Endothelial cell of umbilical vein (primary cell): ENCODE data around the gene CD44. TPM values are rescaled to one million over a fixed set of nuclear protein-coding genes. Genes with fewer than 3 reads are reported as not detected.

ENCODE experiments used
- BruUV-seq: library from RNA; stranded (reverse); fragments of 400-500 nt; replicated peaks from 2 replicates; lab custom pipeline; 2021; lab: Mats Ljungman, UMichigan
- CTCF ChIA-PET: fragments of 300-600, 350-600 bp; sonication (Branson Sonifier 250); formaldehyde crosslinking; loops from one replicate; lab custom pipeline; 2021; ENCODE audit warnings: antibody characterized with exemption, inconsistent platforms; lab: Charles Lee
- POLR2A ChIA-PET: fragments of 300-600, 350-600 bp; sonication (Branson Sonifier 250); formaldehyde crosslinking; loops from one replicate; lab custom pipeline; 2021; ENCODE audit warnings: antibody characterized with exemption, inconsistent platforms; lab: Charles Lee
- DNase-seq: peaks from one replicate; pipeline ENCODE4 v3.0.0-alpha.2; 2011; ENCODE audit warnings: low read depth, low spot score
- FAIRE-seq: peaks from 2 replicates; lab custom pipeline; 2011; peaks lifted over from hg19 to GRCh38; lab: Jason Lieb, UNC
- H2AFZ ChIP-seq: 2 replicates; pipeline ENCODE4 v1.6.0; 2012; ENCODE audit warnings: low read depth, low read length, control low read depth, inconsistent platforms
- H3K27ac ChIP-seq: 2 replicates; pipeline ENCODE4 v1.5.1; 2011; ENCODE audit warnings: low read depth, mild to moderate bottlenecking, control low read depth, low read length, moderate library complexity; ENCODE audit not compliant: insufficient read depth
- H3K27me3 ChIP-seq, 2 experiments: 2 replicates each; pipeline versions ENCODE4 v1.6.0 to v1.6.1; 2011; ENCODE audit warnings: low read length in 2 of 2, mixed read lengths in 1 of 2; ENCODE audit not compliant: control insufficient read depth in 2 of 2, insufficient read depth in 2 of 2
- H3K36me3 ChIP-seq, 2 experiments: 2 replicates in 1 of 2; 3 replicates in 1 of 2; pipeline ENCODE4 v1.5.1; 2011; ENCODE audit warnings: low read length in 2 of 2, mild to moderate bottlenecking in 1 of 2, moderate library complexity in 1 of 2; ENCODE audit not compliant: control insufficient read depth in 2 of 2, insufficient read depth in 2 of 2; ENCODE audit errors: extremely low read depth in 1 of 2
- H3K4me1 ChIP-seq: 3 replicates; pipeline ENCODE4 v1.5.1; 2011; ENCODE audit warnings: mild to moderate bottlenecking, low read length; ENCODE audit not compliant: control insufficient read depth, insufficient read depth; ENCODE audit errors: extremely low read depth
- H3K4me2 ChIP-seq: 2 replicates; pipeline ENCODE4 v1.6.1; 2011; ENCODE audit warnings: low read length, control low read depth, mixed read lengths; ENCODE audit not compliant: insufficient read depth
- H3K4me3 ChIP-seq, 3 experiments: fragments of 200-600 bp in 1 of 3; sonication (generic), shearing (Covaris generic) in 1 of 3; replicated peaks in 1 of 3; 2 replicates each; pipeline ENCODE4 v1.5.1; 2011 to 2016; ENCODE audit warnings: control low read depth in 3 of 3, low read length in 3 of 3, mild to moderate bottlenecking in 2 of 3, inconsistent platforms in 1 of 3, low read depth in 1 of 3, moderate library complexity in 1 of 3; ENCODE audit not compliant: insufficient read depth in 1 of 3
- H3K79me2 ChIP-seq: 2 replicates; pipeline ENCODE4 v1.6.0; 2012; ENCODE audit warnings: low read length, inconsistent platforms; ENCODE audit not compliant: control insufficient read depth, insufficient read depth
- H3K9ac ChIP-seq: replicated peaks from 2 replicates; pipeline ENCODE3; 2011; ENCODE audit warnings: low read length, control low read depth; ENCODE audit not compliant: insufficient read depth; ENCODE audit errors: extremely low read depth
- H3K9me1 ChIP-seq: replicated peaks from 3 replicates; pipeline ENCODE4 v1.6.0; 2011; ENCODE audit warnings: mild to moderate bottlenecking, low read length; ENCODE audit not compliant: control insufficient read depth, insufficient read depth; ENCODE audit errors: extremely low read depth
- H3K9me3 ChIP-seq: replicated peaks from 2 replicates; pipeline ENCODE4 v1.5.1; 2012; ENCODE audit warnings: low read length, inconsistent platforms; ENCODE audit not compliant: control insufficient read depth, insufficient read depth
- H4K20me1 ChIP-seq: replicated peaks from 2 replicates; pipeline ENCODE3; 2011; ENCODE audit warnings: mild to moderate bottlenecking, low read length; ENCODE audit not compliant: control insufficient read depth, insufficient read depth; ENCODE audit errors: extremely low read depth
- EZH2 ChIP-seq: IDR thresholded peaks from 2 replicates; pipeline ENCODE4 v1.6.1; 2012; ENCODE audit warnings: borderline replicate concordance, low read depth, mild to moderate bottlenecking, moderate library complexity, low read length, inconsistent platforms; ENCODE audit not compliant: severe bottlenecking
- FOS ChIP-seq: IDR thresholded peaks from 2 replicates; pipeline ENCODE4 v1.6.1; 2011; ENCODE audit warnings: mild to moderate bottlenecking, low read length, moderate library complexity, borderline replicate concordance; ENCODE audit not compliant: insufficient read depth
- GATA2 ChIP-seq: IDR thresholded peaks from 2 replicates; pipeline ENCODE4 v1.7.0; 2011; ENCODE audit warnings: low read depth, mild to moderate bottlenecking, moderate library complexity, mixed read lengths, low read length; ENCODE audit not compliant: insufficient read length, insufficient read depth
- JUN ChIP-seq: IDR thresholded peaks from 2 replicates; pipeline ENCODE4 v1.6.1; 2011; ENCODE audit warnings: borderline replicate concordance, low read depth; ENCODE audit not compliant: insufficient read length, insufficient read depth
- MYC ChIP-seq: IDR thresholded peaks from one replicate; pipeline ENCODE4 v1.6.1; 2011; ENCODE audit warnings: mild to moderate bottlenecking, low read depth, low read length
- POLR2A ChIP-seq: IDR thresholded peaks from 2 replicates; pipeline ENCODE4 v1.6.1; 2012; ENCODE audit warnings: low read depth, mild to moderate bottlenecking, control low read depth, low read length
- POLR2AphosphoS5 ChIP-seq: IDR thresholded peaks from 2 replicates; pipeline ENCODE4 v1.6.1; 2012; ENCODE audit warnings: low read depth, mild to moderate bottlenecking, control low read depth, low read length, moderate library complexity; ENCODE audit not compliant: insufficient read depth
- dilution Hi-C: fragments of 300-500 bp; cut with MboI; formaldehyde crosslinking; loops from one replicate; pipeline ENCODE4 v1.15.0; 2019; ENCODE audit warnings: low sequenced_read_pairs; ENCODE audit not compliant: extremely low pct_ligation_motif_present
- intact Hi-C: fragments of 100-400 bp; cut with micrococcal nuclease; formaldehyde crosslinking; loops from one replicate; pipeline ENCODE4 v1.10.0; 2022
- polyA plus RNA-seq, 4 experiments: library from polyadenylated mRNA; depleted of rRNA in 3 of 4; stranded (reverse) in 3 of 4; unstranded in 1 of 4; fragments of >200 nt; gene quantifications; 2 replicates each; pipeline versions ENCODE4 v1.2.1 to v1.2.3, GENCODE V29; 2011 to 2012; ENCODE audit warnings: missing spikeins in 1 of 4
- total RNA-seq: library from RNA; stranded (reverse); gene quantifications from 2 replicates; pipeline ENCODE4 v1.2.3, GENCODE V29; 2021
- TF ChIP-seq, protein P1 (sequence below): IDR thresholded peaks from 2 replicates; pipeline ENCODE4 v1.6.1; 2011; ENCODE audit not compliant: insufficient read depth, insufficient read length
- TF ChIP-seq, protein P2 (sequence below), 2 donors: IDR thresholded peaks; 1 replicate in 1 of 2; 2 replicates in 1 of 2; pipeline ENCODE4 v1.5.1; 2011; ENCODE audit warnings: low read length in 2 of 2, mild to moderate bottlenecking in 2 of 2, moderate library complexity in 2 of 2, control low read depth in 1 of 2, inconsistent platforms in 1 of 2, low read depth in 1 of 2; ENCODE audit not compliant: insufficient read depth in 1 of 2; ENCODE audit errors: extremely low read depth in 1 of 2

The CD44 gene
- total and polyA plus RNA-seq, 2 donors (not counting 3 experiments of a cell fraction or from before 2014, with no cell fraction given), result 25.5 to 26.3 TPM

DNA sequence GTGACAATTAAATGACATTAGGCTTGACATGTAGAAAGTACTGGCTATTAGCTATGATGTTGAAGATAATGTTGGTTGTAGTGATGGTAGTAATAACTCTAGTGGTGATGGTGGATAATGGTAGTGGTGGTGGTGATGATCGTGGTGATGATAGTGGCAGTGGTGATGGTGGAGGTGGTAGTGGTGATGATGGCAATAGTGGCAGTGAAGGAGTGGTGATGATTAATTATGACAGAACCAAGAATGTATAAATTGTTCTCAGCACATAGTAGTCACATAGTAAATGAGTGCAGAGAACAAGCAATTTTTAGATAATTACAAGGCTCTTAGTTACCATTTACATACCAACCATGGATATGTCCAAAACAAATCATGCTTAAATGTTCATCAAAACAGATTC, 5.3 kb upstream of the CD44 start:
- H3K9me3 ChIP-seq, result no peaks in the 10 kb centered on the region
- no TSS peak for BruUV-seq
- peaks cover 2% of the 10 kb centered on the region for H3K79me2 ChIP-seq
- intact Hi-C loops, result no loop called here
- no peak overlapping the region for H3K4me3 ChIP-seq
- H3K27ac ChIP-seq, result no peak overlapping the region
- CTCF ChIA-PET, result interaction anchor here (0.6 kb wide), 1 partner anchor 59 kb away, joined by 3 read pairs; no protein-coding TSS in a partner anchor
- POLR2A ChIA-PET, result no interaction called here
- FAIRE-seq (no peak), DNase-seq (no peak)
- H3K27me3 ChIP-seq, result peaks cover 3 to 9% of the 10 kb centered on the region in 2 experiments
- H2AFZ ChIP-seq, result no peak overlapping the region
- H3K4me2 ChIP-seq, result no peak overlapping the region
- no peaks in the 10 kb centered on the region for H4K20me1 ChIP-seq
- no peaks in the 10 kb centered on the region for H3K9me1 ChIP-seq
- H3K9ac ChIP-seq, result no peak overlapping the region
- peaks cover 4% of the 10 kb centered on the region for H3K4me1 ChIP-seq
- dilution Hi-C loops, result no loop called here
- TF ChIP-seq POLR2A (no peak), POLR2AphosphoS5 (no peak), MYC (no peak), EZH2 (no peak), GATA2 (no peak), JUN (no peak), FOS (no peak)
- TF ChIP-seq, protein P1, sequence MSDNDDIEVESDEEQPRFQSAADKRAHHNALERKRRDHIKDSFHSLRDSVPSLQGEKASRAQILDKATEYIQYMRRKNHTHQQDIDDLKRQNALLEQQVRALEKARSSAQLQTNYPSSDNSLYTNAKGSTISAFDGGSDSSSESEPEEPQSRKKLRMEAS, result no peak
- TF ChIP-seq, protein P2, sequence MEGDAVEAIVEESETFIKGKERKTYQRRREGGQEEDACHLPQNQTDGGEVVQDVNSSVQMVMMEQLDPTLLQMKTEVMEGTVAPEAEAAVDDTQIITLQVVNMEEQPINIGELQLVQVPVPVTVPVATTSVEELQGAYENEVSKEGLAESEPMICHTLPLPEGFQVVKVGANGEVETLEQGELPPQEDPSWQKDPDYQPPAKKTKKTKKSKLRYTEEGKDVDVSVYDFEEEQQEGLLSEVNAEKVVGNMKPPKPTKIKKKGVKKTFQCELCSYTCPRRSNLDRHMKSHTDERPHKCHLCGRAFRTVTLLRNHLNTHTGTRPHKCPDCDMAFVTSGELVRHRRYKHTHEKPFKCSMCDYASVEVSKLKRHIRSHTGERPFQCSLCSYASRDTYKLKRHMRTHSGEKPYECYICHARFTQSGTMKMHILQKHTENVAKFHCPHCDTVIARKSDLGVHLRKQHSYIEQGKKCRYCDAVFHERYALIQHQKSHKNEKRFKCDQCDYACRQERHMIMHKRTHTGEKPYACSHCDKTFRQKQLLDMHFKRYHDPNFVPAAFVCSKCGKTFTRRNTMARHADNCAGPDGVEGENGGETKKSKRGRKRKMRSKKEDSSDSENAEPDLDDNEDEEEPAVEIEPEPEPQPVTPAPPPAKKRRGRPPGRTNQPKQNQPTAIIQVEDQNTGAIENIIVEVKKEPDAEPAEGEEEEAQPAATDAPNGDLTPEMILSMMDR (IDR thresholded peaks at IDR 0.05; ENCODE audit: extremely low read depth in 1 of 2, insufficient read depth in 1 of 2, low read depth in 1 of 2, low read length in 2 of 2), result no peak
- H3K36me3 ChIP-seq, result no peaks in the 10 kb centered on the region
